Measurements from ENCODE around the gene FTO. TPM values are rescaled to one million over a fixed set of nuclear protein-coding genes. Genes with fewer than 3 reads are reported as not detected.

Gene FTO
- total and polyA plus RNA-seq, 2 of the 8 experiments (the other 6 are each of a cell fraction or from before 2014, with no cell fraction given): 34.5 to 59.8 TPM

DNA sequence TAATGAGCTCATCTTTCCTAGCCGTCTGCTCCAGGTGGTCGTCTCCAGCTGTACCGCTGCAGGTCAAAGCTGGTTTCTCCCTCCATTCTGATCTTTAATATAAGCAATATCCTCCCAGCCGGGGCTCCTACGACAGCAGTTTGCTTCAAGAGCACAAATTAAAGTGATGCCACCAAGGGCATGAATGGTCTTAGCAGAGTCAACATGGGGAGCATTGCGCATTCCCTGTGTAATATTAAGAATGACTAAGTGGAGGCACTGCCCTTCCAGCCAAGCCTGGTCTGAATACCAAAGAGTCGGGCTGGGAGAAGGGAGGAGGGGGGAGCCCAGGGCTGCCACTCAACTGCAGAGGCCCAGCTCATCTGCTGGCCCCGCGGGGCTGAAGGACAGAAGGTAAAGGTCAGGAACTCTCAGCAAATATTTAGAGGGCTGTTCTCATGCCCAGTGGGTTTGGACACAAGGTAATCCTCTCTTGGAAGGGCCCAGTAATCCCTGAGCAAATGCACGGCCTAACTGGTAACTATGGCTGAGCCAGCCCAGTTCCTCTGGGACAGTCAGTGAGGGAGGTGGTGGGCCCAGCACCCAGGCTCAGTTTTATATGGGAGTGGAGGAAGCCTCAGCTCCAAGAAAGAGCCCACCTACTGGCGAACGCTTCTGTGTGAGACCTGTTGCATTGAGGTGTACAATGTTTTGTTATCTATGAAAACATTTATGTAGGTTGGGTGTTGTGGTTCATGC, 461.4 kb downstream of the FTO start:
- H3K4ac ChIP-seq (replicated peaks; ENCODE audit: insufficient read length, low read depth, low read length): no peak overlapping the region
- H3K23me2 ChIP-seq (ENCODE audit: low read depth, low read length): no peaks in the 10 kb centered on the region
- no peak overlapping the region for H2BK120ac ChIP-seq (replicated peaks; ENCODE audit: low read depth, low read length)
- no peak overlapping the region for H3K27ac ChIP-seq (ENCODE audit: low read depth, low read length)
- no peak for FAIRE-seq
- ChIA-PET CTCF (ENCODE audit: partially characterized antibody) (interaction anchor here (0.9 to 1.2 kb wide), 4 partner anchors 13 to 634 kb away, joined by 3 to 4 read pairs (median 3); no protein-coding TSS in a partner anchor), POLR2A (ENCODE audit: partially characterized antibody) (no interaction called here)
- H3K4me3 ChIP-seq (ENCODE audit: extremely low read depth in 1 of 4, insufficient read depth in 2 of 4, low read depth in 3 of 4, low read length in 4 of 4): no peak overlapping the region
- H3K27me3 ChIP-seq (replicated peaks in 1 of 4; ENCODE audit: control insufficient read depth in 3 of 4, extremely low read depth in 1 of 4, insufficient read depth in 3 of 4, low read length in 3 of 4): no peaks in the 10 kb centered on the region
- H3K9me3 ChIP-seq (ENCODE audit: insufficient read depth in 2 of 2, low read depth in 1 of 2, low read length in 1 of 2): no peaks in the 10 kb centered on the region
- H3K79me1 ChIP-seq (ENCODE audit: low read depth, low read length): no peaks in the 10 kb centered on the region
- H3K36me3 ChIP-seq (ENCODE audit: control insufficient read depth in 2 of 4, insufficient read depth in 4 of 4, low read length in 3 of 4): no peaks in the 10 kb centered on the region; a peak in 1 of 8 replicates
- no peak overlapping the region for H2AFZ ChIP-seq (ENCODE audit: low read length)
- H3K56ac ChIP-seq (replicated peaks; ENCODE audit: insufficient read length, low read depth, low read length): no peak overlapping the region
- no peak overlapping the region for H2AK5ac ChIP-seq (ENCODE audit: low read depth, low read length)
- H2BK15ac ChIP-seq (ENCODE audit: low read length): no peak overlapping the region
- no peak overlapping the region for H3K23ac ChIP-seq (ENCODE audit: insufficient read length)
- H2BK12ac ChIP-seq (ENCODE audit: low read depth, low read length): no peak overlapping the region
- no peaks in the 10 kb centered on the region for H4K20me1 ChIP-seq (replicated peaks in 1 of 2; ENCODE audit: control insufficient read depth in 1 of 2, insufficient read depth in 2 of 2, low read length in 2 of 2)
- no peak overlapping the region for H4K91ac ChIP-seq (replicated peaks; ENCODE audit: insufficient read length, low read length)
- no peak overlapping the region for H4K5ac ChIP-seq (ENCODE audit: insufficient read length, low read depth, low read length)
- H2BK5ac ChIP-seq (ENCODE audit: low read depth, low read length): no peak overlapping the region
- no peak overlapping the region for H3K9ac ChIP-seq (replicated peaks in 1 of 4; ENCODE audit: extremely low read depth in 1 of 4, low read depth in 3 of 4, low read length in 3 of 4)
- no peak overlapping the region for H3K18ac ChIP-seq (ENCODE audit: extremely low read depth, low read length)
- H3K79me2 ChIP-seq (ENCODE audit: control insufficient read depth in 1 of 2, insufficient read depth in 2 of 2, low read length in 2 of 2): no peaks in the 10 kb centered on the region
- no peak overlapping the region for H2BK20ac ChIP-seq (ENCODE audit: low read length)
- no peak overlapping the region for H4K8ac ChIP-seq (ENCODE audit: extremely low read depth, insufficient read depth, low read length)
- H3K14ac ChIP-seq (ENCODE audit: insufficient read length): no peak overlapping the region
- WGBS, 2 experiments (ENCODE audit: extremely low coverage in 1 of 2, insufficient coverage in 1 of 2, insufficient read length in 1 of 2, insufficient replicate concordance in 2 of 2, low coverage in 1 of 2, low lambda C conversion rate in 2 of 2, missing lambda C conversion rate in 1 of 2): 88% methylated on average over 11 of the region's 12 CpGs; no CpG with 5 or more reads in 1 of the 2 experiments
- no peak for DNase-seq (ENCODE audit: low read depth in 1 of 2, low spot score in 2 of 2)
- H3K4me1 ChIP-seq (replicated peaks in 1 of 4; ENCODE audit: control insufficient read depth in 3 of 4, insufficient read depth in 4 of 4, low read length in 3 of 4): no peaks in the 10 kb centered on the region
- no peak overlapping the region for H3K4me2 ChIP-seq (ENCODE audit: insufficient read depth in 1 of 2, low read depth in 2 of 2, low read length in 2 of 2)
- TF ChIP-seq BRCA1 (IDR thresholded peaks at IDR 0.05; ENCODE audit: low read depth, low read length) (no peak), YY1 (IDR thresholded peaks at IDR 0.05; ENCODE audit: low read depth, low read length) (no peak), JUND (IDR thresholded peaks at IDR 0.05; ENCODE audit: low read length) (no peak), SRF (IDR thresholded peaks at IDR 0.05; ENCODE audit: low read depth, low read length) (no peak), SIRT6 (IDR thresholded peaks at IDR 0.05; ENCODE audit: low read length) (no peak), SP2 (IDR thresholded peaks at IDR 0.05; ENCODE audit: low read length) (no peak), CTBP2 (IDR thresholded peaks at IDR 0.05; ENCODE audit: borderline replicate concordance, insufficient read depth, insufficient read length, low read length) (no peak), GTF2F1 (IDR thresholded peaks at IDR 0.05; ENCODE audit: borderline replicate concordance, low read depth, low read length) (no peak), EZH2 (IDR thresholded peaks at IDR 0.05; ENCODE audit: low read depth, low read length, severe bottlenecking) (no peak), MAFK (IDR thresholded peaks at IDR 0.05; ENCODE audit: low read depth, low read length) (no peak), POLR2AphosphoS5 (IDR thresholded peaks at IDR 0.05; ENCODE audit: low read depth, low read length) (no peak), NANOG (IDR thresholded peaks at IDR 0.05; ENCODE audit: insufficient read depth, low read depth, low read length, poor library complexity, severe bottlenecking) (no peak), JUN (IDR thresholded peaks at IDR 0.05; ENCODE audit: low read depth, low read length) (no peak), SP1 (IDR thresholded peaks at IDR 0.05; ENCODE audit: low read depth, low read length) (no peak), NRF1 (IDR thresholded peaks at IDR 0.05; ENCODE audit: low read depth, low read length) (no peak)

All from H1 (cell line).